HG03135 (cell line): ENCODE results near the gene GSTM1.
A peak's percentile ranks its signal among the peaks of the same experiment; 100 is the strongest.

Source experiments
- ATAC-seq: cut with Tn5 transposase; IDR thresholded peaks from one replicate; pipeline ENCODE4 v1.9.1; 2021; ENCODE audit warnings: mild to moderate bottlenecking, moderate library complexity; ENCODE audit not compliant: unreplicated experiment

GSTM1 gene

DNA sequence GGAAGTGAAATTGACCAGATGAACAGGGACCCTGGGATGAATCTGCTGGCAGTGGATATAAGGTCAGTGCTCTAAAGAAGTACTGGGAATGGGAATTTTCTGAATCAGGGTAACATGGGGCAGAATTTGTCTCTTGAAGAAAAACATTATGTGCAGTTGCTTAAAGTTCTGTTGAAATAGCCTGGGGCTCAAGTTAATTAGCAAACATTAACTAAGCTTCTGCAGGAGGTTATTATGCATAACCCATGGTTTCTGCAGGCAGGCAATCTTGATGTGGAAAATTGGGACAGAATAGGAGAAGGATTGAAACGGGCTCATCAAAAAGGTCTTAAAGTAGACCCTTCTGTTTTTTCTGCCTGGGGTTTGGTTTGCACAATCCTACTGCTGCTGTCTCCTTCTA, 38.4 kb downstream of the GSTM1 start:
- no peak for ATAC-seq

- ATAC-seq: no peak
Observed at GRCh38 chr1:109726728-109727373, 39.2 kb downstream of the GSTM1 start.

GRCh38 chr1:109728870-109729269, 41.3 kb downstream of the GSTM1 start:
- no peak for ATAC-seq

- ATAC-seq: no peak
Observed at GRCh38 chr1:109730666-109731065, 43.0 kb downstream of the GSTM1 start.

- ATAC-seq: no peak
Observed at GRCh38 chr1:109732390-109732881, 44.8 kb downstream of the GSTM1 start.

GRCh38 chr1:109733236-109733870, 45.7 kb downstream of the GSTM1 start:
- no peak for ATAC-seq

GRCh38 chr1:109739738-109740614, 52.4 kb downstream of the GSTM1 start:
- ATAC-seq: peak; percentile 85

- ATAC-seq: peak; percentile 29
Observed at GRCh38 chr1:109740615-109741373, 53.2 kb downstream of the GSTM1 start, which contains the start of gene GSTM3. TSS of gene GSTM3 (minus strand) at chr1:109741038. CDS start at chr1:109740287, 751 bp downstream.
